Upper lobe of left lung (tissue), 4 donors: Measurements from ENCODE around the gene CTSZ.

Source experiments
- EP300 ChIP-seq, 4 donors: sonication (generic); formaldehyde crosslinking; IDR thresholded peaks; one replicate each; pipeline ENCODE4 v1.5.1; 2017; ENCODE audit warnings: antibody characterized with exemption in 4 of 4, control low read depth in 2 of 4
- POLR2A ChIP-seq, 4 donors: fragments of 450-650 bp; IDR thresholded peaks; one replicate each; pipeline ENCODE4 v1.5.1; 2016 to 2017; ENCODE audit warnings: antibody characterized with exemption in 4 of 4, mild to moderate bottlenecking in 2 of 4

DNA sequence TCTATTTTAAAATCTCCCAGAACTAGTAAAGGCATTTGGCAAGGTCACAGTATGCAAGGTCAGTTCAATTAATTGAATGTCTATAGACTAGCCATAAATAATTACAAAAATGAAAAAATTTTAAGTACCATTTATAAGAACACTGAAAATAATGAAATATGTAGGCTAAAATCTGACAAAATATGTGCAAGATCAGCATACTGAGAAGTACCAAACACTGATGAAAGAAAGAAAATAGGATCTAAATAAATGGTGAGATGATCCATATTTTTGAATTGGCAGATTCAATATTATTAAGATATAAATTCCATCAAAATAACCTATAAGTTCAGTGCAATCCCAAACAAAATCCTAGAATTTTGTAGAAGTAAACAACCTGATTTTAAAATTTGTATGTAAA, 54.0 kb downstream of the CTSZ start:
- no peak for TF ChIP-seq POLR2A (IDR thresholded peaks at IDR 0.05)
- no peak for TF ChIP-seq EP300 (IDR thresholded peaks at IDR 0.05)
